ENCODE measurements around the gene TBC1D2B.

Gene TBC1D2B

GRCh38 chr15:77986891-77987764 is 90.4 kb downstream of the TBC1D2B start:
- no peak overlapping the region for H3K4me3 ChIP-seq (ENCODE audit: low read length)
- no peak for DNase-seq (ENCODE audit: low read depth)
- no peak for TF ChIP-seq CTCF (conservative IDR thresholded peaks at IDR 0.05; ENCODE audit: low read depth, low read length)

DNA sequence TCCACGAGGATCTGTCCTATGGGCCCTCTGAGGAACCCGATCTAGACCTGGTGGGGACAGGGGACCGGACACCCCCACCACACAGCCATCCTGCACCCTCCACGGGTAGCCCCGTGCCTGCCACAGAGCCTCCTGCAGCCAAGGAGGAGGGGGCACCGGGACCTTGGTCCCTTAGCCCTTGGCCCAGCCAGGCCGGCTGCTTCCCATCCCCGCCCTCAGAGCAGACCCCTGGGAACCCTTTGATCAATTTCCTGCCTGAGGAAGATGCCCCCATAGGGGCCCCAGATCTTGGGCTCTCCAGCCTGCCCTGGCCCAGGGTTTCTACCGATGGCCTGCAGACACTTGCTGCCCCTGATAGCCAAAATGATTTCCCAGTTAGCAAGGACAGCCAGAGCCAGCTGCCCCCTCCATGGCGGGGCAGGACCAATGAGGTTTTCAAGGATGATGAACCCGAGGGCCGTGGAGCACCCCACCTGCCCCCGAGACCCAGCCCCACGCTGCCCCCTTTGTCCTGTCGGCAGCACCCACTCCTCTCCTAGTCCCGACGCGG is 91.5 kb downstream of the TBC1D2B start:
- no peak for DNase-seq (ENCODE audit: low read depth)
- no peak overlapping the region for H3K4me3 ChIP-seq (ENCODE audit: low read length)
- no peak for TF ChIP-seq CTCF (conservative IDR thresholded peaks at IDR 0.05; ENCODE audit: low read depth, low read length)

- H3K4me3 ChIP-seq (ENCODE audit: low read length), result no peak overlapping the region
- TF ChIP-seq CTCF (conservative IDR thresholded peaks at IDR 0.05; ENCODE audit: low read depth, low read length), result no peak
- no peak for DNase-seq (ENCODE audit: low read depth)
These were observed 92.2 kb downstream of the TBC1D2B start for GRCh38 chr15:77985031-77985930.

- no peak overlapping the region for H3K4me3 ChIP-seq (ENCODE audit: low read length)
- no peak for DNase-seq (ENCODE audit: low read depth)
- TF ChIP-seq CTCF (conservative IDR thresholded peaks at IDR 0.05; ENCODE audit: low read depth, low read length), result no peak
These were observed 93.1 kb downstream of the TBC1D2B start for GRCh38 chr15:77984446-77984861.

- no peak for DNase-seq (ENCODE audit: low read depth)
- no peak overlapping the region for H3K4me3 ChIP-seq (ENCODE audit: low read length)
- TF ChIP-seq CTCF (conservative IDR thresholded peaks at IDR 0.05; ENCODE audit: low read depth, low read length), result peak; percentile 16
These were observed 93.6 kb downstream of the TBC1D2B start for GRCh38 chr15:77983708-77984445.

- no peak overlapping the region for H3K4me3 ChIP-seq (ENCODE audit: low read length)
- DNase-seq (ENCODE audit: low read depth), result no peak
- TF ChIP-seq CTCF (conservative IDR thresholded peaks at IDR 0.05; ENCODE audit: low read depth, low read length), result no peak
These were observed 94.3 kb downstream of the TBC1D2B start for GRCh38 chr15:77983091-77983707.

All from retinal pigment epithelial cell (primary cell).